ENCODE measurements around the gene NLRP7.

DNA sequence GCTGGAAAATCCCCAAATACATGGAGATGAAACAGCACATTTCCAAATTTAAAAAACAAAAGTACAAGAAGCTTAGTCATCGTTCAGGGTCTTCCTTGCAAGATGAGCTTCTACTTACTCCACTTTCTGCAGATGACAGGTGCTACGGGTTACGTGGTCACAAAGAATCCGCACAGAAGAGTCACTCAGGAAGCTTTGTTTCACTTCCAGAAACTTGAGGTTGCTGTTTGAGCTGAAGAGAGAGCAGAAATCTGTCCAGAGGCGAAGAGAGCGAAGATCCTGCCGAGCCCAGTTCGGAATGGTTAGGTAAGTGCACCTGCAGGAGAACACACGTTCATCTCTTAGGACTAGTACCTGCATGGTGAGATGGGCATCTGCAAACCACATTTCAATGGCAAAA lies 9.4 kb downstream of the NLRP7 start:
- TF ChIP-seq EP300 (IDR thresholded peaks at IDR 0.05; ENCODE audit: borderline replicate concordance) (no peak), REST (IDR thresholded peaks at IDR 0.05; ENCODE audit: low read depth) (no peak), YY1 (IDR thresholded peaks at IDR 0.05; ENCODE audit: low read depth) (no peak), FOXM1 (IDR thresholded peaks at IDR 0.05; ENCODE audit: borderline replicate concordance, low read depth) (no peak), CEBPB (IDR thresholded peaks at IDR 0.05) (no peak), RAD21 (IDR thresholded peaks at IDR 0.05; ENCODE audit: low read depth) (no peak), CREB1 (IDR thresholded peaks at IDR 0.05; ENCODE audit: low read depth) (no peak), NFIC (IDR thresholded peaks at IDR 0.05) (no peak), EGR1 (IDR thresholded peaks at IDR 0.05) (no peak), TAF1 (IDR thresholded peaks at IDR 0.05; ENCODE audit: low read depth) (no peak)
- TF ChIP-seq, protein P1, sequence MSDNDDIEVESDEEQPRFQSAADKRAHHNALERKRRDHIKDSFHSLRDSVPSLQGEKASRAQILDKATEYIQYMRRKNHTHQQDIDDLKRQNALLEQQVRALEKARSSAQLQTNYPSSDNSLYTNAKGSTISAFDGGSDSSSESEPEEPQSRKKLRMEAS (IDR thresholded peaks at IDR 0.05): no peak
